NCI-H1417 (cell line): ENCODE results near the gene SCAF1.
"Not testable (repeated sequence)": the region's sequence is repeated elsewhere in the genome, so short reads cannot be mapped to it uniquely, and the experiment has no call there.

Experiments
- DNase-seq, 3 experiments: peaks; one replicate each; lab custom pipeline; 2025; lab: John Stamatoyannopoulos, UW

SCAF1 gene

GRCh38 chr19:49616532-49616931 is 25.5 kb upstream of the SCAF1 start:
- no peak for DNase-seq

- no peak for DNase-seq
Measured at GRCh38 chr19:49616945-49617344, 25.1 kb upstream of the SCAF1 start.

DNA sequence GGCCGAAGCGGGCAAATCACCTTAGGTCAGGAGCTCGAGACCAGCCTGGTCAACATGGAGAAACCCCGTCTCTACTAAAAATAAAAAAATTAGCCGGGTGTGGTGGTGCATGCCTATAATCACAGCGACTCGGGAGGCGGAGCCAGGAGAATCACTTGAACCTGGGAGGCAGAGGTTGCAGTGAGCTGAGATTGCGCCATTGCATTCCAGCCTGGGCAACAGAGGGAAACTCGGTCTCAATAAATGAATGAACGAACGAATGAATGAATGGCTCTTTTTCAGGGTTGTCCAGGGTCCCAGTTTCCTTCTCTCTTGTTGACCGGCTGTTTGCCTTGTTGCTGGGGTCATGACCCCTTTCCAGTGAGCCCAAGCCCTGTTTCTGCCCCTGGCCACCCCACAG is 24.1 kb upstream of the SCAF1 start:
- not testable (repeated sequence) for DNase-seq

- DNase-seq, result no peak
Measured at GRCh38 chr19:49624967-49625910, 16.8 kb upstream of the SCAF1 start.

- DNase-seq, result no peak
Measured at GRCh38 chr19:49626226-49626625, 15.8 kb upstream of the SCAF1 start.

GRCh38 chr19:49629659-49630058 is 12.3 kb upstream of the SCAF1 start:
- DNase-seq, result no peak

- no peak for DNase-seq
Measured at GRCh38 chr19:49631014-49631588, 10.9 kb upstream of the SCAF1 start.

GRCh38 chr19:49631610-49632192 is 10.3 kb upstream of the SCAF1 start:
- no peak for DNase-seq

DNA sequence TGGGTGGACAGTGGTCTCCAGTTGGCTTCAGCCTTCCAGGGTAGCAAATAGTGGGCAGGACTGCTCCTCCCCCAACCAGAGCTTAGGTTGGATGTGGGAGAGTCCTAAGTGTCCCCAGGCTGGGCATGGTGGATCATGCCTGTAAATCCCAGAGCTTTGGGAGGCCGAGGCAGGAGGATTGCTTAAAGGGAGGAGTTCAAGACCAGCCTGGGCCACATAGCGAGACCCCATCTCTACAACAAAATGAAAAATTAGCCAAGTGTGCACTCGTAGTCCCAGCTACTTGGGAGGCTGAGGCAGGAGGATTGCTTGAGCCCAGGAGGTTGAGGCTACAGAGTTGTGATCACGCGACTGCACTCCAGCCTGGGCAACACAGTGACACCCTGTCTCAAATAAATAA is 9.4 kb upstream of the SCAF1 start:
- DNase-seq, result no peak

GRCh38 chr19:49633273-49633672 is 8.7 kb upstream of the SCAF1 start:
- not testable (repeated sequence) for DNase-seq

DNA sequence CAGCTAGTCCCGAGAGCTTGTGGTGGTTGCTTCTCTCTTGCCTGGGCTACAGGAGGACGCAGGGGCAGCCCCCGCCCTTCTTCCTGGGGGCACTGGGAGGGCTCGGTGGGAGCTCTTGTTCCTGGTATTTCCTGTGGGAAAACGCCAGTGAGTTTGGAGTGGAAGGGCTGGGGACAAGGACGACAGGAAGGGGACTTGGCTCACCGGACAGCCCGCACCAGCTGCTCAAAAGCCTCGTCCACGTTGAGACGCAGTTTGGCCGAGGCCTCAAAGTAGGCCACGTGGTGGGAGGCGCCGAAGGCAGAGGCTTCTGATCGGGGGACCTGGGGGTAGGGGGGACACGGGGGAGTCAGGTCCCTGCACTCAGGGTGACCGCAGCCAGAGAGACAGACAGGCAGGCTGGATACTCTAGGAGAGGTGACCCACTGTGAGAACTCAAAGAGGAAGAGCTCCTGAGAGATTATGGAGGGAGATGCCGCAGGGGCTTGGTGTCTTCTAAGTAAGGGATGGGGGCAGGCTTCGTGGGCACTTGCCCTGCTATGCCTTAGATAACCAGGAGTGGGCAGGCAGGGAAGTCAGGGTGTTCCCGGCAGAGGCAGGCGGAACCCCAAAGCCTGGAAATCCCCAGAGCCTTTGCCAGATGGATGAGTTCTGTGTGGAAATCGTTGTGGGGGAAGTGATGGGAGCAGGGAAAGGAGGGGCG is 6.3 kb upstream of the SCAF1 start:
- peak in 1 of 3 experiments; percentile 25 for DNase-seq

DNA sequence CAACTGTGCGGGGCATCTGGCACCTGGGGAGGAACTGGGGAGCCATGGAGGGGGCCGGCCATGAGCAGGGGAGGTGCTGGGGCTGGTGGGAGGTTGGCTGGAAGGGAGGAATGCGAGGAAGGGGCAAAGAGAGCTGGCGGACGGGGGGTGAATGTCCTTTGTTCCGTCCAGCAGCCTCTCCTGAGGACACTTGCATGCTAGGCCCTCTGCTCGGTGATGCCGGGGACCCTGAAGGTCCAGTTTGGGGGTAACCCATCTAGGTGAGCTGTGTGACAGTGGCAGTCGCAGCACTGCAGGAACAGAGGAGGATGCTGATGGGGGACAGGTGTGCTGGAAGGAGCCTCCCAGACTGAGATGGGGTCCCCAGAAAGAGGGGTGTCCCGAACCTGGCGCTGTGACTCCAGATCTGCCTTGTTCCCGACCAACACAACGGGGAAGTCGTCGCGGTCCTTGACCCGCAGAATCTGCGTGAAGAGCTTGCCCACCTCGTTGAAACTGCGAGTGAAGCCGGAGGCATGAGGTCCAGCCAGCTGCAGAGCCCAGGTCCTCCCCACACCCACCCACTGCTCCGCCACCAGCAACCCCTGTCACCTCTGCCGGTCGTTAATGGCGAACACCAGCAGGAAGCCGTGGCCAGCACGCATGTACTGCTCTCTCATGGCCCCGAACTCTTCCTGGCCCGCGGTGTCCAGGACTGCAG is 5.6 kb upstream of the SCAF1 start:
- peak in 1 of 3 experiments; percentile 15 for DNase-seq

- DNase-seq, result no peak
Measured at GRCh38 chr19:49637821-49638738, 3.9 kb upstream of the SCAF1 start.

DNA sequence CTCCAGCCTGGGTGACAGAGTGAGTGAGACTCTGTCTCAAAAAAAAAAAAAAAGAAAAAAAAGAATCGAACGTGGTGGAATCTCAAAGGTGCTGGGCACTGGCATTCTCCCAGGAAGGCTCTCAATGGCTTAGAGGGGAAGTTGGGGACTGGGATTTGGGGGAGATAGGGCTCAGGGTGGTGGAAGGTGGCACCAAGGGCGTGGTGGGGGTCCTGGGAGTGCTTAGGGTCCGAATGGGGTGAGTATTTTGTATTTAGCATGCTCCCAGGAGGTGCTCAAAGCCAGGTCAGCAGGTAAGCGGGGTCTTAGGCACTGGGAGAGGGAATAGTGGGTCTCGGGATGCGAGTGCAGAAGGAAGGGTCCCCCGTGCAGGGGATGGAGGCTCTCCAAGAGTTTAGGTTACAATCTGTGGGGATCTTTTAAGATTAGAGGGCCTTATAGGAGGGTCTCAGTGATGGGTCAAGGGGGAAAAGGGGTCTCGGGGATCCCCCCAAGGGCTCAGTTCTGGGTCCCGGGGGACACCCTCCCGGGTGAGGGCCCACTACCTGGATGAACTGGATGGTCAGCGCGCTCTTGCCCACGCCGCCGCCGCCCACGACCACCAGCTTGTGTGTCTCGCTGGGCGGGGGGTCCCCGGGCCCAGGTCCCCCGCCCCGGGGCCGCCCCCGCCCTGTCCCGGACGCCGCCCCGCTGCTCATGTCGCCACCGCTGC is 2.5 kb upstream of the SCAF1 start:
- DNase-seq, result no peak

DNA sequence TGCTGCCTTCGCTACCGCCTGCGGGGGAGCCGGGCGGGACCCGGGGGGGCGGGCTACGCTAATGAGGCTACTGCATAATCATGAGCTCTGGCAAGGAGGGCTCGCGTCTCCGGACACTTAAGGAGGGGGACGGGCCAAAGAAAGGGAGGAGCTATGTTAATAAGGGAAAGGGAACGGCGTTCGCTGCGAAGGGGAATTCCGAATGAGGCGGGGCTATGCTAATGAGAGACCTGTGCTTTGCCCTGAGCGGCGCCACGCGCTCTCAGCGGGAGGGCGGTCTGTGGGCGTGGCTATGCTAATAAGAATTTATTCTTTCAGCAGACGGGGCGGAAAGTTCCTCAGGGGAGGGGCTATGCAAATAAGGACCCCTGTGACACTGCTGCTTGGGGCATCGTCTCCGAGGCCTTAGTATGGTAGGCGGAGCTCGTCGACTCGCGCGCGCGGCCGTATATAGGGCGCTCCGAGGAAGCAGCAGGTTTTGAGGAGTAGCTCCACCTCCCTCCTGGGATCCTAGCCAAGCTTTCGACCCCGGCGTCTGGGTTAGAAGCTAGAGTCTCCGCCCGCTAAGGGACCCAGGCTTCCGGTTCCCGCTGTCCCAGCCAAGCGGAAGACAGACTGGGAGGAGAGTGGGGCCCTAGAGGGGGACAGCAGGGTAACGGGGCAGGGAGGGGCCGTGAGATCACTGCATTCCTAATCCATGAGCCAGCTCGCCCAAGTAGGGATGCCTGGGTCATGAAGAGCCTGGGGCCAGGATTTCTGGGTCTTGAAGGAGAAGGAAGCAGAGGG is 1.7 kb upstream of the SCAF1 start, which contains the start of gene RRAS:
TSS of gene RRAS (minus strand) at position 31 of the 786 bp plus-strand sequence. CDS start 45 bp downstream, outside the sequence.
- peak; percentile 98 to 100 (median 99) for DNase-seq

GRCh38 chr19:49642492-49643035 is 555 bp downstream of the SCAF1 start:
- peak in 1 of 3 experiments; percentile 39 for DNase-seq

- DNase-seq, result no peak
Measured at GRCh38 chr19:49643466-49643865, 1.5 kb downstream of the SCAF1 start.

DNA sequence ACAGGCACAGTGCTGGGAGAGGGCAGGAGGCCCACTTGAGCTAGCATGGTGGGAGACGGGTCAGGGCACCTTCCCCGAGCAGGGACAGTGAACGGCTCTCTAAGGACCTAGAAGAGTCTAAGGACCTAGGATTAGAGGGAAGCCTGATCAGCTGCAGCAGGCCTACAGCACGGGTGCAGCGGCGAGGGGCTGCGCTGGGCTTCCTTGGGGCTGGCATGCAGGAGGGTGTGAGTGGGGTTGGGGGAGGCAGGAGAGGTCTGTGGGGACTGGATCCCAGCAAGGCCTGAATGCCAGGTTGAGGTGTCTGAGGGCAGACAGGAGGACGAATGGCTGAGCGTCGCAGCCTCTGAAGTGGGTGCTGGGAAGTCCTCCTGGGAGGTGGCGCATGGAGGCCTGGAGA is 3.6 kb downstream of the SCAF1 start:
- no peak for DNase-seq

- no peak for DNase-seq
Measured at GRCh38 chr19:49645995-49646394, 4.0 kb downstream of the SCAF1 start.
